Left lobe of liver (tissue), 2 donors: ENCODE measurements around the gene MAGED2. TPM values are rescaled to one million over a fixed set of nuclear protein-coding genes. Genes with fewer than 3 reads are reported as not detected.
"Not testable (repeated sequence)": the region's sequence is repeated elsewhere in the genome, so short reads cannot be mapped to it uniquely, and the experiment has no call there.

ENCODE experiments used
- ATAC-seq: fragments of 200-7000 bp; cut with Tn5 transposase; one replicate; pipeline ENCODE4 v1.9.1; 2020; ENCODE audit warnings: mild to moderate bottlenecking, moderate library complexity
- DNase-seq: peaks from one replicate; pipeline ENCODE4 v3.0.0-alpha.2; 2020; ENCODE audit warnings: low spot score
- total RNA-seq: library from RNA; stranded (reverse); gene quantifications from one replicate; pipeline ENCODE4 v1.2.1, GENCODE V29; 2021
- donor health status: DM: no; HTN: no; CAD: no; lungs with moderate emphysema.
- donor health status: DM: no; HTN: yes; CAD: no.

The MAGED2 gene
- total RNA-seq, 1 donor from 2014 or later = 27.2 TPM

DNA sequence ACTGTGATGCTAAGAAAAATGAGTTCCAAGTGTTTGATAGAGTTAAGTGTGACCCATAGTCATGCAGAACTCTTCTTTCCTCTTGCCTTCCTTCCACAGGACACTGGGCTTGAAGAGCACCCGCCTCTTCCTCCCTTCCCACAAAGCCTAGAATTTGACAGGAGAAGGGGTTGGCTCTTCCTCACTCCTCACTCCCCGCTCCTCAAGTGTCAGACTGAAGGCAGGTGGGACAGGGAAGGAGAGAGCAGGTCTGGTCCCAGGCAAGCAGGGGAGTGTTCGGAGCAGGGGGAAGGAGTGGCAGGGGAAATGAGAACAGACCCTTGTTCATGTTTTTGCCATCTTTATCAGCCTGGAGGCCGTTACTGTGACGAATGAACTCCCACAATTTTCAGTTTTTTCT lies 10.7 kb downstream of the MAGED2 start:
- DNase-seq = no peak
- ATAC-seq = no peak

DNA sequence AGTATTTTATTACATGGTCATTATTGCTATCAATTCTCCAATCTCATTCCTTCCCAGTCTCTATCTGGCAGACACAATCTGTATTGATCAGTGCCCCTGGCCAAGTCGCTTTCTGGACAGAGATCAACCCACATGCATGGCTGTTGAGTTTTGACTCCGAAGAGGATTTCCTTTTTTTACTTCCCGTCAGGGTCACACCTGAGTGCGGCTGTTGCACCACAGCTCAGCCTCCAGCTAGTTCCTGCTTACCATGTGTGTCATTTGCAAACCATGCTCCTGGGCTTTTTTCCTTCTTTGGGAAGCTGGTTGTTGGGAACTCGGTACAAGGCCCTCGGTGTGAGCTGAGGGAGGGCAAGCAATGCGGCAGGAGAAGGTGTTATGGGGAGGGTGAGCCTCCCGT lies 11.7 kb downstream of the MAGED2 start:
- ATAC-seq (peak; percentile 78), DNase-seq (peak; percentile 49)

DNA sequence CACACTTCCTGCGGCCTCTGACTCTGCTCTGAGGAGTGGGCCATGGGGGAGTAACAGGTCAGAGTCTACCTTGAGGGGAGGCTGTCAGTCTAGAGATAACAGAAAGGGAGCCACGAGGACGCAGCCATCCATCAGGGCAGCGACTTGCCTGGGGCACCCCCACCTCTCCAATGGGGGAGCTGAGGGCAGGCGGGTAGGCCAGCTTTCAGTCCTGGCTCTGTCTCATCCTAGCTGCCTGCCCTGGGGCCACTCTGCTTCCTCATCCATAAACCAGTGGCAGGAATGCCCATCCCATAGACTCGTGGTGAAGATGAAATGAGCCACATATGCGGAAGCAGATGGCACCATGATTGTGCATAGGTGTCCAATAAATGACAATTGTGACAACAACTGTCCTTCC lies 13.2 kb downstream of the MAGED2 start:
- DNase-seq (no peak), ATAC-seq (no peak)

DNA sequence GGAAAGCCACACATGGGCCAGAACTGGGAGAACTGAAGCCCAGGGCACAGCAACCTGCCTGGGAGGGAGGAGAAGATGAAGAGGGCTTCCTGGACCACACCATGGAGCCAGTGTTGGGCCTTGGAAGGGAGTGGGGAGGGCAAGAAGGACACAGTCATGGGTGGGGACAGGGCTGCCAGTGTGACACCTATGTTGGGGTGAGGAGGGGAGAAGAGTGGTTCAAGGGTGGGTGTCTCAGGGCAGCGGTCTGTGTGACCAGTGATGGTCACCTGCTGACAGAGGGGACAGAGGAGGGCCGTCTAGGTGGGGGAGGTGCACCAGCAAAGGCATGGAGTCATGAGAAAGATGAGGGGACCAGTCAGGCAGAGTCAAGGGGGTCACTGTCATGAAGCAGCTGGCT lies 13.8 kb downstream of the MAGED2 start:
- no peak for DNase-seq
- no peak for ATAC-seq

DNA sequence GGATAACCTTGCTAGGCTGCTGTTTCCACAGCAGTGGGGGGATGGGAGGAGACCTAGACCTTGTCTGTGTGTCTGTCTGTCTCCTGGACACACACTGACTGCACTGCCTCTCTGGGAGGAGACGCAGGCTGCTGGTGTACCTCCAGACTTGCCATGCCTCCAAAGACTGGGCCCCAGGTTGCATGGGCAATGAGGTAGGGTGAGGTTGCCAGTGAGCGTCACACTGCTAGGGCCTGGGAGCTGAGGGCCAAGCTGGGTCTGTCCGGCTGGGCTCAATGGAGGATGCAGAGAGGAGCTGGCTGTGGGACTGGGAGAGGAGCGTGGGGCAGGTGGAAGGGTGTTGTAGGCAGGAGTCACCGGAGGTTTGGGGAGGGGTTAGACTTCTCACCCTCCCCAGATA lies 16.6 kb downstream of the MAGED2 start:
- ATAC-seq (no peak), DNase-seq (no peak)

DNA sequence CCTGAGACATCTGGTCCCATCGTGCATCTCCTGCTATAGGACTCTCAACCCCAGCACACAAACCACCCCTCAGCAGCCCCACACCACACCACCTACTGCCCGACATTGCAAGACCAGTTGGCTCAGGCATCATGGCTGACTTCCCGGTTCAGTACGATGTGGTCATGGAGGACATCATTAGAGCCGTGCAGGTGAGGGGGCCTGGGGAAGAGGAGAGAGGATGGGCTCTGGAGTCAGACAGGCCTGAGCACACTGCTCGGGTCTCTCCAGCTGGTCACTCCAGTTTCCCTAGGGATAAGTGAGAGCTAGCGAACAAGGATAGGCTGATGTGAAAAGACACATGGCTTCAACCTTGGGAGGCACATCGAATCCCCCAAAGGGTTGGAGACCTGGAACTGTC lies 17.2 kb downstream of the MAGED2 start:
- DNase-seq (no peak), ATAC-seq (no peak)

DNA sequence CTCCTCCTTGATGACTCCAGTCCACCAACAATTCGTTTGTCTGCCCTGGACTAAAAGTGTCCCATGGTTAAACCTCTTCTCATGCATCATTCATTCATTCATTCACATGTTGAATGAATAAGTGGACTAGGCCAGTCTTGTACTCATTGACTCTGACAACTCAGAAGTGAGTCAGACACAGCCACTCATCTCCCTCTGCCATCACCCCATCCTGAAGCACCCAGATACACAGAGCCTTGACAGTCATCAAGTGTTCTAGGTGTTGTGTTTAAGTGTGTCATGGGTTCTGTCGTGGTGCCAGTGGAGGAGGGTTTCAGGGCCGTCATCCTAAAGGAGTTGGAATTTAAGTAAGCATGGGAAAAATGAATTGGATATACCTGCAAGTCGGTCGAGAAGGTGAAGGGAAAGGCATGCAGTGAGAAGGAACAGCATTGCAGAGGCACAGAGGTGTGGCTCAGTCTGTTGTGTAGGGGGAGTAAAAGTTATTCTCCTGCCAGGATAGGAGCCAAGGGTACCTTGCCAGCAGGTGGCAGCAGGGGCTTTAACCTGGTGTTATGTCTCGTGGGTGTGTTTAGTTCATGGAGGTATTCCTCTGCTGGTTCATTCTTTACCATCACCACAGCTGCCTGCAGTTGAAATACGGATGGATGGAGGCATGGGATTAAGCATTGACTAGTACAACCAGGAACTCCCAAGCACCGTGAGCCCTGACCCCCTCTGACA lies 18.3 kb downstream of the MAGED2 start:
- ATAC-seq = peak; percentile 45
- DNase-seq = no peak

DNA sequence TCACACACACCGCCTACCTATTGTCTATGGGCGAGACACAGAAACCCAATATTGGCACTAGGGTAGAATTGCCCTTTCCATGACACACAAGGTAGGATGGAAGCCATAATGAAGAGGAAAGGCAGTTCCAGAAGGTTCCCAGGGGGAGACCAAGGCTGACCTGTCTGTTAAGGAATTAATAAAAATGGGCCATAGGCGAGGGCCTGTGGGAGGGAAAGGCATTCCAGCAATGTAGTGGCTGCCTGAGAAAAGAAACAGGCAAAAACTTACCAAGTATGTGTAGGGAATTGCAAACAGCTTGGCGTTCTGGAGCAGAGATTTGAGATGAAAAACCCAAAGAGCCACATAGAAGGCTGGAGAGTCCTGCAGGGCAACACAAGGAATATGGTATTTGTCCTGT lies 19.1 kb downstream of the MAGED2 start:
- DNase-seq (no peak), ATAC-seq (no peak)

DNA sequence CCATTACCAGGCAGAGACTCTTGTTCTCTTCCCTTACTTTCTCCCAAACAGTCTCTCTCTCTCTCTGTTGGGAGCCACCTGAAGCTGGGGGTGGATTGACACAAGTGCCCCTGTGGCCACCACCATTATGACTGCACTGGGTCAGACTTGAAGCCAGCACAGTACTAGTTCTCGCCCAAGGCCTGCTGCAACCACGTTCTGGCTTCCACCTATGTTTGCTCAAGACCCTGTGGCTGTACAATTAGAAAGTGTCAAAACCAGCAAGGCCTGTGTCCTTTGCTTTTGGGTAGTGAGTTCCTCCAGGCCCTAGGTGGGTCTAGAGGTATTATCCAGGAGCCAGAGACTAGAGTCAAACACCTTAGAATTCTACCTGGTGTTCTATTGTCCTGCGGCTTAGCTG lies 31.0 kb downstream of the MAGED2 start:
- no peak for ATAC-seq
- no peak for DNase-seq

DNA sequence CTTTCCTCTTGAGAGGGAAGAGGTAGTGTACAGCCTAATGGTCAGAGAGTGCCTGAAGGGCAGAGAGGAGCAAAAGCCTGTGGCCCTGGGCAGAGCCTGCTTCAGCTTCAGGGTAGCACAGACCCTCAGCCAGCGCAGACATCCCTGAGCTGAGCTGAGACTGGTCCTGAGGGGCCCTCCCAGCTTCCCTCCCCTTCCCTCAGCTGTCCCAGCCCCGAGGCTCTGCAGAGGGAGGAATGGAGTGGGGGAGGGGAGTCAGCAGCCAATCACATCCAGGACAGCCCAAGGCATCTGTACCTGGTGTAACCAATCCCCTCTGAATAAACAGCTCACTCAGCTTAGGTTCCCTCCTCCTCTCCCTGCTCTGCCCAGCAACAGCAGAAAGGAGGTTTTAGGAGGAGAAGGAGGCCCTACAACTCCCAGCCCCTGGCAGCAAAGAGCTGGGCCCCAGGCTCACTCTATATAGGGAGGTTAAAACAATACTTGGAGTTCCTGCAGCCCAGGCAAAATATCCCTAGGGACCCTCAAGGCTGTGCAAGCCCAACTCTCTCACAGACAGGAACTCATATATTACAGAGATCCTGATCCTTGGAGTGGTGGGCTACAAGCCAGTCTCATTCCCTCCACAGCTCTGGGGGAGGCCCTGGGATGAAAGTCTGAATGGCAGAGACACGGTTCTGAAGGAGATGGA lies 33.8 kb downstream of the MAGED2 start:
- ATAC-seq, DNase-seq: not testable (repeated sequence)

DNA sequence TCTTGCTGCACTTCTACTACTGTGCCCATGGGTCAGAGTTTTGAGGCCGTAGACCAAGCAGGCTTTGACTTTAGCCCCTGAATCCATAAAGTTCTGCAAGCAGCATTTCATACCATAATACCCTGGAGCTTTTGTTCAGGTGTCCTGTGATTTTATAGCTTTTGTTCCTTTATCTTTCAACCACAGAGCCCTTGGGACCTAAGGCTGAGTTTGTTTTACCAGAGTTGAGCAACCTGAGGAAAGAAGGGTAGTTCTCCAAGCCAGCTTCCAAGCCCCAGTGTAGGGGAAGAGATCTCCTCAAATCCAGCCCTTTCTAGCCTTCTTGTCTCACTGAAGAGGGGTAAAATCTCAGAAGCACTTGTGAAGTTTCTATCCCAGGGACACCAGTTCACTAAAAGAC lies 35.1 kb downstream of the MAGED2 start:
- DNase-seq (no peak), ATAC-seq (peak; percentile 79)

DNA sequence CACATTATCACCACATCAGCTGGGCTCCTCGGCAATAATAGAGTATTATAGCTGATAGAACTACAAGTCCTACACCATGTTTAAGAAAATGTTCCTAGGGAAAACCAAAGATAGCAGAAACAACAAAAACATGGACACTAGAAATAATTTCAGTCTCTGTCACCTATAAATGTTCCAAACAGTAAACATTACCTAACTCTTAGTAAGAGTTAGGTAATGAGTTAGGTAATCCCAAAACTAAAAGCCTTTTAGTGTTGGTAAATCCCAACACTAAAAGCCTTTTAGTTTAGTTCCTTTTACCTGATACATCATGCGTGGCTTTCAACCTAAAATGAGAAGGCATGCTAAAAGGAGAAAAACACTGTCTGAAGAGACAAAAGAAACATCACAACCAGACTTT lies 35.5 kb downstream of the MAGED2 start:
- peak; percentile 73 for ATAC-seq
- DNase-seq = no peak

DNA sequence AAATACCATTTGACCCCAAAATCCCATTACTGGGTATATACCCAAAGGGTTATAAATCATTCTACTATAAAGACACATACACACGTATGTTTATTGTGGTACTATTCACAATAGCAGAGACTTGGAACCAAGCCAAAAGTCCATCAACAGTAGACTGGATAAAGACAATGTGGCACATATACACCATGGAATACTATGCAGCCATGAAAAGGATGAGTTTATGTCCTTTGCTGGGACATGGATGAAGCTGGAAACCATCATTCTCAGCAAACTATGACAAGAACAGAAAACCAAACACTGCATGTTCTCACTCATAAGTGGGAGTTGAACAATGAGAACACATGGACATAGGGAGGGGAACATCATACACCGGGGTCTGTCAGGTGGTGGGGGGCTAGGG lies 40.2 kb downstream of the MAGED2 start:
- ATAC-seq = not testable (repeated sequence)

DNA sequence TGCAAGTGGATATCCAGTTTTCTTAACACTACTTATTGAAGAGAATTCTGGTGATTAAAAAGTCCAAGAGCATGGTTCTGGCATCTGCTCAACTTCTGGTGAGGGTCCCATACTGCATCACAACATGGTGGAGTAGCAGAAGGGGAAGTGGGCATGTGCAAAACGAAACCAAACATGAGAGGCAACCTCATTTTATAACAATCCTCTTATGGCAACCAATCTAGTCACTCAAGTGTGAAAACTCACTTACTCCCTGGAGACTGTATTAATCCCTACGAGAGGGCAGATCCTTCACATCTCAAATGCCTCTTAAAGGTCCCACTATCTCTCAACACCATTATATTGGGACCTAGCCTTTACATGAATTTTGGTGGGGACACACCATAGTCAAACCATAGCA lies 57.7 kb downstream of the MAGED2 start:
- DNase-seq = no peak

More for the DNA sequence above, 40.2 kb downstream of the MAGED2 start:
- not testable (repeated sequence) for DNase-seq

More for the DNA sequence above, 57.7 kb downstream of the MAGED2 start:
- ATAC-seq = no peak

Other genes starting within 250 kb of the MAGED2 start
- gene ITIH6, start 9.5 kb upstream of the MAGED2 start, total RNA-seq = not detected
- gene TRO, start 113.1 kb downstream of the MAGED2 start, total RNA-seq = 0.70 TPM
- gene PFKFB1, start 186.4 kb downstream of the MAGED2 start, total RNA-seq = 24.0 TPM
- gene APEX2, start 192.6 kb downstream of the MAGED2 start, total RNA-seq = 6.7 TPM
- gene ALAS2, start 223.2 kb downstream of the MAGED2 start, total RNA-seq = 1.9 TPM